CD4-positive, alpha-beta T cell treated with Interleukin-1 beta for 1 hour (primary cell): ENCODE data around the gene HEBP1.
"Not testable (repeated sequence)": the region's sequence is repeated elsewhere in the genome, so short reads cannot be mapped to it uniquely, and the experiment has no call there.

Experiments
- DNase-seq, 2 donors: peaks; one replicate each; pipeline ENCODE4 v3.0.0-alpha.2; 2020 to 2022

The HEBP1 gene

GRCh38 chr12:12999959-13000615 is at the start of gene HEBP1:
TSS of gene HEBP1 (minus strand) at chr12:13000265. CDS start at chr12:13000114, 151 bp downstream.
- peak; percentile 93 to 95 for DNase-seq

- no peak for DNase-seq
Measured at GRCh38 chr12:13049816-13050215, 49.8 kb upstream of the HEBP1 start.

- no peak for DNase-seq
Measured at GRCh38 chr12:13046964-13047363, 46.9 kb upstream of the HEBP1 start.

GRCh38 chr12:13045816-13046215 is 45.8 kb upstream of the HEBP1 start:
- DNase-seq = no peak

- DNase-seq = no peak
Measured at GRCh38 chr12:13044906-13045299, 44.8 kb upstream of the HEBP1 start.

GRCh38 chr12:13044002-13044905 is 44.2 kb upstream of the HEBP1 start, which contains the start of gene FAM234B:
TSS of gene FAM234B (plus strand) at chr12:13044381. CDS start at chr12:13044404, 23 bp downstream.
- peak; percentile 74 to 76 for DNase-seq

GRCh38 chr12:13042666-13043230 is 42.7 kb upstream of the HEBP1 start:
- DNase-seq = no peak

GRCh38 chr12:13041224-13041623 is 41.2 kb upstream of the HEBP1 start:
- DNase-seq = no peak

- no peak for DNase-seq
Measured at GRCh38 chr12:13039328-13039956, 39.4 kb upstream of the HEBP1 start.

GRCh38 chr12:13038491-13039161 is 38.6 kb upstream of the HEBP1 start:
- no peak for DNase-seq

GRCh38 chr12:13036881-13037280 is 36.8 kb upstream of the HEBP1 start:
- DNase-seq = no peak

- not testable (repeated sequence) for DNase-seq
Measured at GRCh38 chr12:13035335-13035734, 35.3 kb upstream of the HEBP1 start.

- DNase-seq = no peak
Measured at GRCh38 chr12:13033476-13033875, 33.4 kb upstream of the HEBP1 start.

GRCh38 chr12:13032164-13032563 is 32.1 kb upstream of the HEBP1 start:
- no peak for DNase-seq

- no peak for DNase-seq
Measured at GRCh38 chr12:13030541-13031291, 30.7 kb upstream of the HEBP1 start.

- DNase-seq = no peak
Measured at GRCh38 chr12:13028825-13029570, 28.9 kb upstream of the HEBP1 start.

- no peak for DNase-seq
Measured at GRCh38 chr12:13027508-13027907, 27.4 kb upstream of the HEBP1 start.

- DNase-seq = no peak
Measured at GRCh38 chr12:13027032-13027431, 27.0 kb upstream of the HEBP1 start.

- no peak for DNase-seq
Measured at GRCh38 chr12:13026286-13026685, 26.2 kb upstream of the HEBP1 start.

- DNase-seq = no peak
Measured at GRCh38 chr12:13024531-13024916, 24.5 kb upstream of the HEBP1 start.
